ENCODE results near the gene TNFRSF1B.
"Not testable (repeated sequence)": the region's sequence is repeated elsewhere in the genome, so short reads cannot be mapped to it uniquely, and the experiment has no call there.

Gene TNFRSF1B

GRCh38 chr1:12194666-12195216, 27.9 kb downstream of the TNFRSF1B start:
- DNase-seq, result no peak

DNA sequence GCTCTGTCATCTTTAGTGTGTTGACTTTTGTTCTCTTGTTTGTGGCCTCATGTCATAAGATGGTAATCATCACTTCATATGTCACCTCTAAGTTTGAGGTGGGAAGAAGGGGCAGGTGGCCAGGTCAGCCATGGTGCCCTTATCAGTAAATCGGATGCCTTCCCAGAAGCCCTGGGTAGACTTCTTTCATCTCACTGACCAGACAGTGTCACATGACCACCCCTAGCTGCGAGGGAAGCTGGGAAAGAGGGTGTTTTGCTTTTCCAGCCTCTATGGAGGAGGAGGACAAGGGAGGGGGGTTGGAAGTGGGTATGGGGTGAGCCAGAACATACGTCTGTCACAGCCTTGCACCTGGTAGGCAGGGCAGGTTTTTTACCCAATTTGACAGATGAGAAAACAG, 28.6 kb downstream of the TNFRSF1B start:
- DNase-seq, result no peak

GRCh38 chr1:12196641-12197482, 30.1 kb downstream of the TNFRSF1B start:
- peak; percentile 62 for DNase-seq

DNA sequence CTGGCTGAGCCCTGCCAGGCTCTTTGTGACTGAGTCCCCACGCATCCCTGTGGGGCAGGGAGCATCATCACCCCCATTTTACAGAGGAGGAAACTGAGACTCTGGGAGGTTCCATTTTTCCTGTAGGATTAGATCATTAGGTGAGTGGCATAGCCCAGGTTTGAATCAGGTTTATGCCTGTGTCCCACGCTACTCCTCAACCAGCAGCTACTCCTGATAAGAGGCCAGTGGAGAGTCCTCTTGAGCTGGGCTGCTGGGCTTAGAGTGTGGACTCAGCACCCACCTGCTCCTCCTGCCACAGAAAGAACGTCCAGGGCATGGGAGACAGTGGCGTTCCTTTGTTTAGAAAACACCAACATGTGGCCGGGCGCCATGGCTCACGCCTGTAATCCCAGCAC, 30.7 kb downstream of the TNFRSF1B start:
- DNase-seq, result no peak

- no peak for DNase-seq
These were observed 33.4 kb downstream of the TNFRSF1B start for GRCh38 chr1:12200208-12200607.

GRCh38 chr1:12201352-12202189, 34.8 kb downstream of the TNFRSF1B start:
- no peak for DNase-seq

DNA sequence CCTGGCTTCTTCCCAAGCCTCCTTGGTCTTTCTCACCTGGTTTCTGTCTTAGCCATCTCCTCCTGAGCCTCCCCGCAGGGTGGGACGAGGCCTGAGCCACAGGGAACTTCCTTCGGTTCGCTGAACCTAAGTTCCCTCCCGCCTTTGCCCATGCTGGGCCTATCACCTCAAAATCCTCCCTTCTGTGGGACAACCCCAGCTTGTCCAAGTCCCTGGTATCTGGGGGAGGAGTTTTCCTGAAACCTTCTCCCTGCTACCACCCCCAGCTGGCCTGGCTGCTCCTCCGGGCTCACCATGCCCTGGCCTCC, 35.4 kb downstream of the TNFRSF1B start:
- DNase-seq, result no peak

DNA sequence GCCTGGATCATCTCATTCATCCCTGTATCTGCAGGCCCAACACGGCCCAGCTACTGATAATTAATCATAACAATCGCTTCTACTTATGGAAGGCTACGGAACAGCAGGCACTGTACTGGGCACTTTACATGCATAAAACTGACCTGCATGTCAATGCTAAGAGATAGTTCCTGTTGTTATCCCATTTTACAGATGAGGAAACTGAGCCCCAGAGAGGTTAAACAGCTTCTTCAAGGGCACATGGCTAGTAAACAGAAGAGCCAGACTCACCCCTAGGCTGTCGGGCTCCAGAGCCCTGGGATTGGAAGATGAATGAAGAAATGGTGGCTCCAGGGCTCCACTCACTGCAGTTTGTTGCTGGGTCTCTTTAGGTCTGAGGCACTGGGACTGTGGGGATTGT, 35.8 kb downstream of the TNFRSF1B start:
- DNase-seq, result no peak

- no peak for DNase-seq
These were observed 36.6 kb downstream of the TNFRSF1B start for GRCh38 chr1:12203216-12204007.

DNA sequence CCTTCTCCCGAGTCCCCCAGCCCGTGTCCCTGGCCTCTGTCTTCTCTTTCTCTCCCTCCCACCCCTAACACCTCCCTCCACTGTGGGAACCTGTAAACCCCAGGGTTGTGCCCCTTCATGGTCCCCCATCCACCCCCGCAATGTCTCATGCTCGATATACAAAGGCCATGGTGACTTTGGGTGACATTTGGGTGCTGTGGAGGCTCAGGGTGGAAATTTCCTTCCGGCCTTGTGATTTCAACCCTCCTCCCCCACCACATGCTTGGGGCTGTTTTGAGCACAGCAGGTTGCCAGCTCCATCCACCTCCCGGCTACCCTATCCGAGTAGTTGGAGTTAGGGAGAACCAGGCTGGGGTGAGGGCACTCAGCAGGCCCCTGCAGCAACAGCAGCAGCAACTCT, 37.3 kb downstream of the TNFRSF1B start:
- no peak for DNase-seq

DNA sequence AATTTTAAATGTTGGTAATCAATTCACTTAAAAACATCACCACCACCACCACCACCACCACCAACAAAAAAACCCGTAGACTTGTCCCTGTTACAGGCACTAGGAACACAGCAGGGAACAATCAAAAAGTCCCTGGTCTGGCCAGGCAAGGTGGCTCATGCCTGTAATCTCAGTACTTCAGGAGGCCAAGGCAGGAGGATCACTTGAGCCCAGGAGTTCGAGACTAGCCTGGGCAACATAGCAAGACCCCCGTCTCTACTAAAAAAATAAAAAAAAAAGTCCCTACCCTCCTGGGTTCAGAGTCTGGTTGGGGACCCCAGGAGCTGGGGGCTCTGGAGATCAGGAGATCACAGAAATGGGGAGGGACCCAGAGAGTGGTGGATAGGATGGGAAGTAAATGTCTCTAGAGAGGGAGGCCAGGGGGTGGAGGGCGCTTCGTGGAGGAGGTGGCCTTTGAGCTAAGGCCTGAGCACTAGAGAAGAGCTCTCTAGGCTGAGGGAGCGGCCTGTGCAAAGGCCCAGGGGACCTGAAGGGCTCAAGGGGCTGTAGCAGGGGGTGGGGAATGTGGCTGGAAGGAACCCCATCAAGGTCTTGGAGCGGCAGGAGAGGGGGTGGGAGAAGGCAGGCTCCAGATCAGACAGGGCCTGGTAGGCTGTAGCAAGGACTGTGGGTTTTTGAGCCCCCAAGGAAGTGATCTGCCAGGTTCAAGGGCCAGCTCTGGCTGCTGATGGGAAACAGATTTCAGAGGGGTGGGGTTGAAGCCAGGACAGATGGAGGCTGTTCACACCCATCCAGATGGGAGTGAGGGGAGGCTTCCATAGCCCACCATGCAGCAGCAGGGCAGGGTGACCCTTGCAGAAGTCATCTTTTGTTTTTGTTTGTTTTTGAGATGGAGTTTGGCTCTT, 38.2 kb downstream of the TNFRSF1B start:
- no peak for DNase-seq

- no peak for DNase-seq
These were observed 39.4 kb downstream of the TNFRSF1B start for GRCh38 chr1:12206238-12206637.

DNA sequence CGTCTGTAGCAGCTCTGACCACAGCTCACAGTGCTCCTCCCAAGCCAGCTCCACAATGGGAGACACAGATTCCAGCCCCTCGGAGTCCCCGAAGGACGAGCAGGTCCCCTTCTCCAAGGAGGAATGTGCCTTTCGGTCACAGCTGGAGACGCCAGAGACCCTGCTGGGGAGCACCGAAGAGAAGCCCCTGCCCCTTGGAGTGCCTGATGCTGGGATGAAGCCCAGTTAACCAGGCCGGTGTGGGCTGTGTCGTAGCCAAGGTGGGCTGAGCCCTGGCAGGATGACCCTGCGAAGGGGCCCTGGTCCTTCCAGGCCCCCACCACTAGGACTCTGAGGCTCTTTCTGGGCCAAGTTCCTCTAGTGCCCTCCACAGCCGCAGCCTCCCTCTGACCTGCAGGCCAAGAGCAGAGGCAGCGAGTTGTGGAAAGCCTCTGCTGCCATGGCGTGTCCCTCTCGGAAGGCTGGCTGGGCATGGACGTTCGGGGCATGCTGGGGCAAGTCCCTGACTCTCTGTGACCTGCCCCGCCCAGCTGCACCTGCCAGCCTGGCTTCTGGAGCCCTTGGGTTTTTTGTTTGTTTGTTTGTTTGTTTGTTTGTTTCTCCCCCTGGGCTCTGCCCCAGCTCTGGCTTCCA, 40.1 kb downstream of the TNFRSF1B start:
- no peak for DNase-seq

GRCh38 chr1:12208271-12208670, 41.5 kb downstream of the TNFRSF1B start:
- no peak for DNase-seq

DNA sequence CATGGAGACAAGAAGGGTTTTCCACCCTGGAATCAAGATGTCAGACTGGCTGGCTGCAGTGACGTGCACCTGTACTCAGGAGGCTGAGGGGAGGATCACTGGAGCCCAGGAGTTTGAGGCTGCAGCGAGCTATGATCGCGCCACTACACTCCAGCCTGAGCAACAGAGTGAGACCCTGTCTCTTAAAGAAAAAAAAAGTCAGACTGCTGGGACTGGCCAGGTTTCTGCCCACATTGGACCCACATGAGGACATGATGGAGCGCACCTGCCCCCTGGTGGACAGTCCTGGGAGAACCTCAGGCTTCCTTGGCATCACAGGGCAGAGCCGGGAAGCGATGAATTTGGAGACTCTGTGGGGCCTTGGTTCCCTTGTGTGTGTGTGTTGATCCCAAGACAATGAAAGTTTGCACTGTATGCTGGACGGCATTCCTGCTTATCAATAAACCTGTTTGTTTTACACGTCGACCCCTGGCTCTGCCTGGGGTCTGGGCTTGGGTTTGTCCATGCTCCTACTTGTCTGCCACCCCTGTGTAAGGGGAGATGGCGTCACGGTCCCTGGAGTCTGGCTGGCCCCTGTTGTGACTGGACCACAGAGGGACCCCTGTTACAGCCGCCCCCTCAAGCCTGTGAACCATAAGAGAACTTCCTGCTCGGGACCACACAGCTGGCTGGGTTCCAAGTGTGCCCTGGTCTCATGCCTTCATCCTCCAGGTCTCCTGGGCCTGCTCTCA, 42.1 kb downstream of the TNFRSF1B start:
- peak; percentile 77 for DNase-seq

DNA sequence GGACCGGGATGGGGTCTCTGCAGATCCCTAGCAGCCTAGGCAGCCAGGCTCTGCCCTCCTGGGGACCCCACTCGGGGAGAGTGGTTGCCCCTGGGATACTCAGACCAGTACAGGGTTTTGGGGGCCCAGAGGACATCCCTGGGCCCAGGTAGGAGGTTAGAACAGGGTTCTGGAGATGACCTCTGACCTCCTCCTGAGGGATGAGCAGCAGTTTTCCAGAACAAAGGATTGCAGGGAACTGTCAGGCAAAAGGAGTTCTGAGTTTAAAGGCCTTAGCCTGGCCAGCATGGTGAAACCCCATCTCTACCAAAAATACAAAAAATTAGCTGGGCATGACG, 42.7 kb downstream of the TNFRSF1B start:
- DNase-seq, result no peak

GRCh38 chr1:12215118-12215961, 48.5 kb downstream of the TNFRSF1B start:
- no peak for DNase-seq

GRCh38 chr1:12219800-12220199, 53.0 kb downstream of the TNFRSF1B start:
- no peak for DNase-seq

DNA sequence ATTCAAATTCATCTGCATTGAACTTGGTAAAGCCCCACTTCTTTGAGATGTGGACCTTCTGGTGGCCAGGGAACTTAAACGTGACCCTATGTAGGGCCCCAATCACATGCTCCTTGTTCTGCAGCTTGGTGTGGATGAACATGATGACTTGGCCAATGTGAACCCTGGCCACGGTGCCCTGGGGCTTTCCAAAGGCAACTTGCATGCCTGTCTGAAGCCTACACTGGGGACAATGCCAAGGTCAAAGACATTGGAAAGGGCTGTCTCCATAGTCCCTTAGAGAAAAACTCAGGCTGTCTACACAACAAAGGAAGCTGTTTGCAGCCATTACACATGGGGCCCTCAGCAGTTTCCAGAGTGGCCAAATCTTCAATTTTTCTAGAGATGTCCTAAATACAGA, 54.1 kb downstream of the TNFRSF1B start:
- DNase-seq, result no peak

- DNase-seq, result not testable (repeated sequence)
These were observed 55.9 kb downstream of the TNFRSF1B start for GRCh38 chr1:12222700-12223099.

All from CD4-positive, alpha-beta T cell treated with Interferon gamma for 1 hour (primary cell).